ENCODE data around the gene RHBDL3. TPM values are rescaled to one million over a fixed set of nuclear protein-coding genes. Genes with fewer than 3 reads are reported as not detected.
A peak's percentile ranks its signal among the peaks of the same experiment; 100 is the strongest.

The RHBDL3 gene
- total RNA-seq, 6 experiments from 2014 or later, result 0.04 to 0.09 TPM; not detected in 4

GRCh38 chr17:32323046-32323445, 57.4 kb downstream of the RHBDL3 start:
- H3K27me3 ChIP-seq, result no peaks in the 10 kb centered on the region
- H3K36me3 ChIP-seq, result no peaks in the 10 kb centered on the region
- TF ChIP-seq CTCF (IDR thresholded peaks at IDR 0.05) (no peak), POLR2A (IDR thresholded peaks at IDR 0.05) (no peak)
- H3K4me1 ChIP-seq, result no peaks in the 10 kb centered on the region
- WGBS (ENCODE audit: insufficient coverage, low coverage, low lambda C conversion rate, missing lambda C conversion rate), result 100% methylated on average over 2 of the region's 10 CpGs
- no peaks in the 10 kb centered on the region for H3K9me3 ChIP-seq
- ATAC-seq (no peak), DNase-seq (no peak)
- no peak overlapping the region for H3K27ac ChIP-seq
- intact Hi-C loops (cut with DNase I), result loop anchor here (5.0 kb wide), 2 partner anchors 66 to 71 kb away; no protein-coding TSS in a partner anchor
- no peak overlapping the region for H3K4me3 ChIP-seq

GRCh38 chr17:32323811-32324491, 58.3 kb downstream of the RHBDL3 start:
- Histone ChIP-seq H3K27ac (peak overlapping the region in 2 of 3 donors; percentile 49 to 55), H3K9me3 (no peaks in the 10 kb centered on the region), H3K36me3 (no peaks in the 10 kb centered on the region), H3K4me3 (peak overlapping the region; percentile 1 to 47 (median 28)), H3K27me3 (no peaks in the 10 kb centered on the region), H3K4me1 (no peaks in the 10 kb centered on the region)
- TF ChIP-seq CTCF (IDR thresholded peaks at IDR 0.05) (no peak), POLR2A (IDR thresholded peaks at IDR 0.05) (no peak)
- DNase-seq, result peak in 2 of 3 donors; percentile 69 to 74
- peak; percentile 78 to 88 (median 80) for ATAC-seq
- 14% methylated on average over 11 of the region's 11 CpGs for WGBS (ENCODE audit: insufficient coverage, low coverage, low lambda C conversion rate, missing lambda C conversion rate)
- intact Hi-C loops (cut with DNase I), result loop anchor here (5.0 kb wide), 2 partner anchors 67 to 72 kb away; no protein-coding TSS in a partner anchor

- DNase-seq (no peak), ATAC-seq (no peak)
- WGBS (ENCODE audit: insufficient coverage, low coverage, low lambda C conversion rate, missing lambda C conversion rate), result no CpG with 5 or more reads among the region's 1 CpG
- no peaks in the 10 kb centered on the region for H3K9me3 ChIP-seq
- intact Hi-C loops (cut with DNase I), result no loop called here
- no peaks in the 10 kb centered on the region for H3K4me1 ChIP-seq
- no peak overlapping the region for H3K4me3 ChIP-seq
- no peak overlapping the region for H3K27ac ChIP-seq
- no peak for TF ChIP-seq CTCF (IDR thresholded peaks at IDR 0.05)
- TF ChIP-seq POLR2A (IDR thresholded peaks at IDR 0.05), result no peak
- no peaks in the 10 kb centered on the region for H3K36me3 ChIP-seq
- no peaks in the 10 kb centered on the region for H3K27me3 ChIP-seq
Observed at GRCh38 chr17:32327911-32328310, 62.3 kb downstream of the RHBDL3 start.

GRCh38 chr17:32330147-32330546, 64.5 kb downstream of the RHBDL3 start:
- no peak overlapping the region for H3K4me3 ChIP-seq
- TF ChIP-seq CTCF (IDR thresholded peaks at IDR 0.05) (no peak), POLR2A (IDR thresholded peaks at IDR 0.05) (no peak)
- H3K27me3 ChIP-seq, result no peaks in the 10 kb centered on the region
- WGBS (ENCODE audit: insufficient coverage, low coverage, low lambda C conversion rate, missing lambda C conversion rate), result 70% methylated on average over 3 of the region's 3 CpGs
- no peaks in the 10 kb centered on the region for H3K4me1 ChIP-seq
- H3K36me3 ChIP-seq, result peaks cover 0 to 16% (median 0%) of the 10 kb centered on the region in 4 donors
- H3K9me3 ChIP-seq, result no peaks in the 10 kb centered on the region
- intact Hi-C loops (cut with DNase I), result no loop called here
- ATAC-seq (no peak), DNase-seq (no peak)
- H3K27ac ChIP-seq, result no peak overlapping the region

All from right lobe of liver (tissue), 6 donors.